MV-4-11 (cell line): ENCODE results near the gene OR6C75.
"Not testable (repeated sequence)": the region's sequence is repeated elsewhere in the genome, so short reads cannot be mapped to it uniquely, and the experiment has no call there.

ENCODE experiments used
- DNase-seq: peaks from one replicate; lab custom pipeline; 2025; lab: John Stamatoyannopoulos, UW

Gene OR6C75

GRCh38 chr12:55362675-55363074 lies at the start of gene OR6C75:
Gene OR6C75 (plus strand): TSS chr12:55362975. CDS start chr12:55365111, 2,136 bp downstream.
- no peak for DNase-seq

GRCh38 chr12:55314043-55314442 lies 48.7 kb upstream of the OR6C75 start, which contains the start of gene OR6C1:
Gene OR6C1 (plus strand): TSS chr12:55314343. CDS start chr12:55320600, 6,257 bp downstream.
- DNase-seq: no peak

- DNase-seq: no peak
Measured at GRCh38 chr12:55320201-55320600, 42.6 kb upstream of the OR6C75 start.

GRCh38 chr12:55325801-55326200 lies 37.0 kb upstream of the OR6C75 start:
- DNase-seq: not testable (repeated sequence)

- DNase-seq: no peak
Measured at GRCh38 chr12:55330446-55330845, 32.3 kb upstream of the OR6C75 start, which contains the start of gene OR6C3. Gene OR6C3 (plus strand): TSS chr12:55330746. CDS start chr12:55331701, 955 bp downstream.

GRCh38 chr12:55336002-55336401 lies 26.8 kb upstream of the OR6C75 start:
- DNase-seq: no peak

GRCh38 chr12:55355338-55355737 lies 7.4 kb upstream of the OR6C75 start:
- DNase-seq: not testable (repeated sequence)

GRCh38 chr12:55365086-55365485 lies 2.3 kb downstream of the OR6C75 start:
- DNase-seq: no peak

GRCh38 chr12:55372521-55372920 lies 9.7 kb downstream of the OR6C75 start:
- no peak for DNase-seq

GRCh38 chr12:55385891-55386290 lies 23.1 kb downstream of the OR6C75 start:
- DNase-seq: no peak

GRCh38 chr12:55392032-55392795 lies 29.4 kb downstream of the OR6C75 start:
- no peak for DNase-seq

GRCh38 chr12:55396326-55396725 lies 33.6 kb downstream of the OR6C75 start:
- no peak for DNase-seq

GRCh38 chr12:55400229-55400628 lies 37.5 kb downstream of the OR6C75 start, which contains the start of gene OR6C65:
Gene OR6C65 (plus strand): TSS chr12:55400529. CDS start chr12:55400529, 0 bp downstream.
- no peak for DNase-seq

GRCh38 chr12:55407866-55408265 lies 45.1 kb downstream of the OR6C75 start:
- no peak for DNase-seq

GRCh38 chr12:55409133-55409532 lies 46.4 kb downstream of the OR6C75 start:
- not testable (repeated sequence) for DNase-seq

- DNase-seq: not testable (repeated sequence)
Measured at GRCh38 chr12:55412138-55412537, 49.4 kb downstream of the OR6C75 start.

- DNase-seq: not testable (repeated sequence)
Measured at GRCh38 chr12:55413498-55414388, 51.0 kb downstream of the OR6C75 start.

- DNase-seq: not testable (repeated sequence)
Measured at GRCh38 chr12:55414396-55414823, 51.6 kb downstream of the OR6C75 start.

GRCh38 chr12:55414889-55415288 lies 52.1 kb downstream of the OR6C75 start:
- not testable (repeated sequence) for DNase-seq

- DNase-seq: no peak
Measured at GRCh38 chr12:55416961-55417360, 54.2 kb downstream of the OR6C75 start.
